Adrenal gland (tissue), 5 donors: ENCODE results near the gene TUBGCP6.

Experiments
- POLR2A ChIP-seq, 2 donors: fragments of 450-650 bp; IDR thresholded peaks; one replicate each; pipeline ENCODE4 v1.6.1; 2017; ENCODE audit warnings: antibody characterized with exemption in 2 of 2, mild to moderate bottlenecking in 2 of 2, moderate library complexity in 1 of 2
- TF ChIP-seq, protein P1 (sequence below), 6 experiments: fragments of 450-650 bp in 4 of 6; fragments of 200-600 bp in 2 of 6; sonication (generic) in 1 of 6; IDR thresholded peaks; 1 replicate in 5 of 6; 2 replicates in 1 of 6; pipeline versions ENCODE4 v1.5.1 to v1.8.0; 2016 to 2021; ENCODE audit warnings: antibody characterized with exemption in 6 of 6, mild to moderate bottlenecking in 2 of 6, moderate library complexity in 1 of 6
- donor health status: DM: no; HTN: no; CAD: no.

DNA sequence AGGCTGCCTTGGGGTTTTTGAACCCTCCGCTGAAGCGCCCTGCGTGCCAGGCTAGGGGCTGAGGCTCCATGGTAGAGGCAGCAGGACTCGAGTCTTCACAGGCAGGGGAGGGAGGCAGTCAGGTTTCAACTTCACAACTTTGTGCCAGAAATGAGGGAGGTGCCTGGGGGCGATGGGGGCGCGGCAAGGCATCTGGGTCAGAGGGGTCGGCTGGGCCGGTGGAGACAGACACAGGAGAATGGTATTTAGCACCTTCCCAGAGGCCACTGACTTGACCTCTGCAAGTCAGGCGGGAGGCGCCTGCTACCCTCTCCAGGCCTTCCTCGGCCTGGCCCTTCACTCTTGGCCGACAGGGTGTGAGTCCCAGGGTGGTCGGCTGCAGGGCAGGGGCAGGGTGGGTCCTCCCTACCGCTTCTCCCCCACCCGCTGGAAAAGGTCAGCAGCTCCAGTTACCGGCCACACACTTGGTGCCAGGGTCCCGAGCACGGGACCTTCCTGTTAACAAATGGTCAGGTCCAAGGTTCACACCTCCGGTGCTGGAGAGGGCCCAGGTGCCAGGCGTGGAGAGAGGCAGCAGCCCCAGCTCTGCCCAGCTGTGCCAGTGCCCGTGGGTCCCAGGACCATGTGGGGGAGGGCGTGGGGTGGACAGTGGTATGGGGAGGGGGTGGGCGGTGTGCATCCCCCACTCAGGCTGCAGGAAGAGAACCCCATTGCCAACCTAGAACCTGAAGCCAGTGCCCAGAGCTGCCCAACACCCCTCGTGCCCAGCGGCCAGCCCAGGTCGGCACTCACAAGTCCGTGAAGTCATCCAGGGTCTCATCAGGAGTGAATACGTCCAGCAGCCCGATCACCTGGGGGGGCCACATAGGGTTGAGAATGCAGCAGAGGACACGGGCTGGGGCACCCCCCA, 12.9 kb upstream of the TUBGCP6 start:
- TF ChIP-seq, protein P1, sequence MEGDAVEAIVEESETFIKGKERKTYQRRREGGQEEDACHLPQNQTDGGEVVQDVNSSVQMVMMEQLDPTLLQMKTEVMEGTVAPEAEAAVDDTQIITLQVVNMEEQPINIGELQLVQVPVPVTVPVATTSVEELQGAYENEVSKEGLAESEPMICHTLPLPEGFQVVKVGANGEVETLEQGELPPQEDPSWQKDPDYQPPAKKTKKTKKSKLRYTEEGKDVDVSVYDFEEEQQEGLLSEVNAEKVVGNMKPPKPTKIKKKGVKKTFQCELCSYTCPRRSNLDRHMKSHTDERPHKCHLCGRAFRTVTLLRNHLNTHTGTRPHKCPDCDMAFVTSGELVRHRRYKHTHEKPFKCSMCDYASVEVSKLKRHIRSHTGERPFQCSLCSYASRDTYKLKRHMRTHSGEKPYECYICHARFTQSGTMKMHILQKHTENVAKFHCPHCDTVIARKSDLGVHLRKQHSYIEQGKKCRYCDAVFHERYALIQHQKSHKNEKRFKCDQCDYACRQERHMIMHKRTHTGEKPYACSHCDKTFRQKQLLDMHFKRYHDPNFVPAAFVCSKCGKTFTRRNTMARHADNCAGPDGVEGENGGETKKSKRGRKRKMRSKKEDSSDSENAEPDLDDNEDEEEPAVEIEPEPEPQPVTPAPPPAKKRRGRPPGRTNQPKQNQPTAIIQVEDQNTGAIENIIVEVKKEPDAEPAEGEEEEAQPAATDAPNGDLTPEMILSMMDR (IDR thresholded peaks at IDR 0.05): no peak
- no peak for TF ChIP-seq POLR2A (IDR thresholded peaks at IDR 0.05)
